Measurements from ENCODE around the gene ZDHHC13.

- TF ChIP-seq TAF1 (IDR thresholded peaks at IDR 0.05; ENCODE audit: low read depth, low read length) (no peak), POLR2A (IDR thresholded peaks at IDR 0.05; ENCODE audit: low read depth, low read length) (no peak), POLR2AphosphoS5 (IDR thresholded peaks at IDR 0.05; ENCODE audit: low read depth, low read length) (no peak), SPI1 (IDR thresholded peaks at IDR 0.05; ENCODE audit: low read depth, low read length) (no peak)
Observed at GRCh38 chr11:19201737-19202605, 85.0 kb downstream of the ZDHHC13 start, which contains the start of gene CSRP3.
